Suppressor macrophage treated with lipopolysaccharide for 4 hours (primary cell): ENCODE data around the gene PLA2G4A.

Source experiments
- DNase-seq: peaks from one replicate; pipeline ENCODE4 v3.0.0-alpha.2; 2020

The PLA2G4A gene

DNA sequence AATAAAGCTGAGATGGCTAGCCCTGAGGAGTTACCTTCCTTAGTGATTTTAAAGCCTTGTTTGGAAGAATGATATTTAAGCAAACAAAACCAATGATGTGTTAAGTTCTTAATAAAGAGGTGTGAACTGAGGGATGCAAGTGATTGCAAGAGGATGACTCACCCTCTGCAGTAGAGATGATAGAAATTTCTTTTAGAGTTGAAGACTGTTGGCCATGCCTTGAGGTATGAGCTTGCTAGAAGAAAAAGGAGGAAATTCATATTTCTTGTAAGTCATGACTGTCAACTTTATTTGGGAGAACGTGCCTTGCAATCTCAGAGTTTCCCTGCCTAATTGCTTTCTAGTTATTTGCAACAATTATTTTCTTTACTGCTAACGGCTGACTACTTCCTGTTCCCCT, 94.7 kb downstream of the PLA2G4A start:
- DNase-seq: peak; percentile 24

DNA sequence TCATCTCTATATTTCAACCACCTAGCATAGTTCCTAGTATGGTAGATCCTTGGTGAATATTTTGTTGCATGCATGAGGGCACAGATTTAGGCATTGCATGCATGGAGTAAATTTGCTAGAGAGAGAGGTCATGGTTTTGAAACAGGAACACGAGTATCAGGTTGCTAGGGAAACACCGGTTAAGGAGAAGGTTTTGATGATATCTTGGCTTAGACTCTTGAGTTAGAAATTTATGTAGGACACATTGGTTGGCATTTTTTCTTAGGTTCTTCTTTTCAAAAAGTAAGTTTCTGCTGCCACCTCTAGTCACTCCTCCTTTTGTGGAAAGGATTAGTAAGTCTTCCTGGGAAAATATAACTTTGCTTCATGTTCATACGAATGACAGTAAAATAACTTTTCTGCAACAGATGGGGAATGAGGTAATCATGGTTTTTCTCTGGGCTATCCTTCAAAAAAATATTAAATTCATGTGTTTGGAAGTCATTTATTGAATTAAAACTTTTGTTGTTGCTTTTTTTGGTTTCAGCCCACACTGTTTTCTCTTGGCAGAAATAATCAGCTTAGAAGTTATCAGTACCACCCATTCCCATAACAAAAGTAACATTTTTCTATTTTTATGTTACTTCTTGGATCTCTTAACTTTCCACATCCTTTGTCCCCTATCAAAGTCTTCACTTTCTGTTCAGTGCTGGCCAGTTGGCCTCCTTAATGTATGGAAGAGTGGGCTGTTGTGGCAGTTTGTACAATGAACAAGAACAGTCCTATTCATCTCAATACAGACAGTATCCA, 97.3 kb downstream of the PLA2G4A start:
- DNase-seq: peak; percentile 9

DNA sequence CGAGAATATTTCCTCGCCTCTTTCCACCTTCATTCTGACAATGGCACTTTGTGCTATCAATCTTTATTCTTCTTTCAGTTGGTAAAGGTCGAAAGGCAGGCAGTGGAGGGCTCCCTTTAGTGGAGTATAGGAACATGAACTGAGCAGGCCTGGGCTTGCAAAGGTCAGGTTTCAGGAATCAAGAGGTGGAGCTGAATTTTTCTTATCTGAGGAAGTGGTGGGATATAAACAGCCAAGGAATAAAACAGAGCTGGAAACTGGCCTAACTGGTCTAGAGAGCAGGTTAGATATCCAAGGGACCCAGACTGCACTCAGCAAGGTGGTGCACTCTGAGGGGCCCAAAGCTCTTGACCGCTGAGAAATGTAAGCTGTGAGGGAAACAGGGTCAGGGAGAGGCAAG, 99.1 kb downstream of the PLA2G4A start:
- DNase-seq: no peak

DNA sequence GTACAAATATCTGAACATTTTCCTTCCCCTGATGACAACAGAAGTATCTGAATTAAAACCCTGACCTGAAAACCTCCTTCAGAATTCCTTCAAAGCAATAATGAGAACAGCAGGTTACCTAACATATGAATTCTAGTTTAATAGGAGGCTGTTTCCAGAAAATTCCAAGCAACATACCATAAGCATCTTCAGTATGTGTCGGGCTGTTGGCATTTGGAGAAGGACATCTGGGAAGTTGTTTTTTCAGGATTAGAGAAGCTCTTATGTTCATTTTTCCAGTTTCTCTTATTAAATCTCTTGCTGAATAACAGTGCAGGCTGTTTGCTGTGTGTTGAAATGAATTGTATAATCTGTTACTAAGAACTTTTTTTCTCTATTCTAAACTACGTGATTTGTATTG, 101.5 kb downstream of the PLA2G4A start:
- no peak for DNase-seq

GRCh38 chr1:186937016-186937670, 108.4 kb downstream of the PLA2G4A start:
- DNase-seq: no peak

GRCh38 chr1:186943891-186944686, 115.3 kb downstream of the PLA2G4A start:
- DNase-seq: peak; percentile 10

DNA sequence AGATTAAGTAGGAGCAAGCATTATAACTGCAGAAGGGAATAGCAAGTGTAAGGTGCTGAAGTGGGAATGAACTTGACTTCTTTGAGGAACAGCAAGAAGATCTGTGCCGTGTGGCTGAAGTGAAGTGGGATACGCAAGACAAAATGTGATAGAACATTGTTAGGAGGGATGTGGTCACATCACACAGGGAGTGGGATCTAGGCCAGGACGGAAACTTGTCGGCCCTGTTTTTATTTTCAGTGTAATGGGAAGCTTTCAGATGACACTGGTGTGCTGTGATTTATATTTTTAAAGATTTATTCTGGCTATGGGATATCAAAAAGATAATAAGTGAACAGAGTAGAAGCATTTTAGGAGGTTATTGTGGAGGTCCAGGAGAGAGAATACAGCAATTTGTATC, 116.4 kb downstream of the PLA2G4A start:
- no peak for DNase-seq

DNA sequence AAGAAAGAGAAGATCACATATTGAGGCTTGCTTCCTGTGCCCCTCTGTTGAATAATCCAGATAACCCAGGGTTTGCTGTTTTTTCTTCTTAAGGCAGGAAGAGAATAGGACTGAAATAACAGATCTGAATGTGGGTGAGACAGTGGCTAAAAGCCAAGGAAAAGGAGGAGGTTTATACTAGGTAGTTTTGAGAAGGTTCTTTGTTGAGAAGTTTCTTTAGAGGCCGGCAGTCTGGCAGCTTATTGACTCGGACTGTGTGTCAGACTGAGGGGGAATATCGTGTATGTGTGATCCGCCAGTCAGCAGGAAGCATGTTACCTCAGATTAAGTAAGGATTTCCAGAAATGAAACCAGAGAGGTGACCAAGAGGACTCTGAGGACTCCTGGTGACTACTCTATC, 119.8 kb downstream of the PLA2G4A start:
- peak; percentile 17 for DNase-seq

DNA sequence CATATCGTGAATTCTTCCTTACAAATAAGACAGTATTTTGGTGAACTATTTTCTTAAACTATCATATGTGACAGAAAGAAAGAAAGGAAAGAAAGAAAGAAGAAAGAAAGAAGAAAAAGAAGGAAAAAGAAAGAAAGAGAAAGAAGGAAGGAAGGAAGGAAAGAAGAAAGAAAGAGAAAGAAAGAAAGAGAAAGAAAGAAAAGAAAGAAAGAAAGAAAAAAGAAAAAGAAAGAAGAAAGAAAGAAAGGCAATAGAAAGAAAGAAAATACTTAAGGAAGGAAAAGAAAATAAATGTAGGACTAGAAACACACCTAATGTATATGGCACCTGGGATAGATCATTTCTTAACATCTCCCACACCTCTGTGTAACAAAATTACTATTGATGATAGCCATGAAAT, 120.4 kb downstream of the PLA2G4A start:
- DNase-seq: no peak

GRCh38 chr1:186950547-186950946, 121.8 kb downstream of the PLA2G4A start:
- DNase-seq: no peak

DNA sequence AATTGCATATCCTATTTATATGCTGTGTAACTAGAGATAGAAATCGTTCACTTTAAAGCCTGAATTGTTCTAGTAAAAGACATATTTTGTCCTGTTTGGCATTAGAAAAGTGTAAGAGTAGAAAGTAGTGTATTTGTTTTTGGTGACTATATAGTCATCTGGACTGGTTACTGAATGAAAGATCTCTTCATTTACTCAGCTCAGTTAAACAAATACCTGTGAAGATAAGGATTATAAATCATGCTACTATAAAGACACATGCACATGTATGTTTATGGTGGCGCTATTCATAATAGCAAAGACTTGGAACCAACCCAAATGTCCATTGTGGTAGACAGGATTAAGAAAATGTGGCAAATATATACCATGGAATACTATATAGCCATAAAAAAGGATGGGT, 125.1 kb downstream of the PLA2G4A start:
- DNase-seq: no peak

DNA sequence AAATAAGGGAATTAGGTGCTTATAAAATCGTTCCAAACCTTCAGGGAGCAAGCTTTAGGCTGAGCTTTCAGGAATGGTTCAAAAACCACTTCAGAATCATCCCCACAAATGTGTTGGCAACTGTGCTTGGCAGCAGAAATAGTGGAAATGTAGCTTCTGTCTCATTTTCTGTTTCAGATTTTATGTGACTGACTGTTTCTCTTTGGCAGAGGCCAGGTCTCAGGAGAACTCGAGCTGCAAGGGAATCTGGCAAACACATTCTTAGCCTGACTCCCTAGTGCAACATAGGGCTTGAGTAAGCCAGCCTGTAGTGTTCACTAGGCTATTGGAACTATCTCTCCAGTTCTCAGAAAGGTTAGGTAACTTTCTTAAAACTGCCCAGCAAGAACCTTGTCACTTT, 128.6 kb downstream of the PLA2G4A start:
- DNase-seq: peak; percentile 8

DNA sequence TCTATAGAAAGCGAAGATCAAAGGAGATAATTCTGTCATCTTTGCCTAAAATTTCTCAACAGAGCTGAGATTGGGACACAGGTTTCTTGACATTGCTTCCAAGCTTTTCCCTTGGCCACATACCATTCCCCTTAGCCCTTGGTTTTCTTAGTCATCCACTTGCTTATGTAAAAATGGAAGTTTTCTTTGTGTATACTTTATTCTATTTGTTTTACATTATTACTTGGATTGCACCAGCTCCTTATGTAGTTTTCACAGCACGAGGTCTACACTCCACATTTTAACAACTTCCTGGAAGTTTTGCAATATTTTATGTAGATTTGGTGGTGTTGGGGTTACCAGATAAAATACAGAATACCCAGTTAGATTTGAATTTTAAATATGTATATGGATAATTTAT, 129.8 kb downstream of the PLA2G4A start:
- DNase-seq: peak; percentile 73

DNA sequence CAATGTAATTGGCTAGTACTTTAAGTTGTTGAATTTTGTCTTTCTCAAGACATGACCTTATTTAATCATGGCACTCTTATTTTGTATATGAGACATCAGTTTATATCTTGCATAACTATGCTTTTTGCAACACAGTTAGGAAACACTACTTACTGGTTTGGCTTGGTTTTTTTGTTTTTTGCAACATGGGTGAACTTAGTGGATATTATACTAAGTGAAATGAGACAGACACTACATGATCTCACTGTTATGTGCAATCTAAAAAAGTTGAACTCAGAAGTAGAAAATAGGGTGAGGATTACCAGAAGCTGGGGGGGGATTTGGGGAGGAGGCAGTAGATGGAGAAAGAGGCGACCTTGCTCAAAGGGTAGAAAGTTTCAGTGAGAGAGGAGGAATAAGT, 132.1 kb downstream of the PLA2G4A start:
- DNase-seq: peak; percentile 78

GRCh38 chr1:186965847-186966246, 137.1 kb downstream of the PLA2G4A start:
- no peak for DNase-seq

DNA sequence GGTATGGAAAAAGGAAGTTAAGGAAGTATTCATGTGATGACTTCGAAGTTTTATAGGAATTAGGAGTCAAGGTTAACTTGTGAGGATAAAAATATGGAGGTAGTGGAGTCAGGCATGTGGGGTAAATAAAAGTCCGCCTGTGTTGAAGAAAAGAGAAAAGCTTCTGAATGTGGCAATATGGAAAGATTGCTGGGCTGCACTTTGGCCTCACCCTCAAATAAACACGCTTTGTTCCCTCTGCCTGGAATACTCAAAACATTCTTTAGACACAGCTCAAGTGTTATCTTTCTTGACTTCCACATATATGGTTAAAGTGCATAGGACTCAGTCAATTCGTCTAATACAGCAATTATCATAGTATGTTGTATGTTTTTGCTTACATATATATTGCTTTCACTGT, 137.7 kb downstream of the PLA2G4A start:
- no peak for DNase-seq

DNA sequence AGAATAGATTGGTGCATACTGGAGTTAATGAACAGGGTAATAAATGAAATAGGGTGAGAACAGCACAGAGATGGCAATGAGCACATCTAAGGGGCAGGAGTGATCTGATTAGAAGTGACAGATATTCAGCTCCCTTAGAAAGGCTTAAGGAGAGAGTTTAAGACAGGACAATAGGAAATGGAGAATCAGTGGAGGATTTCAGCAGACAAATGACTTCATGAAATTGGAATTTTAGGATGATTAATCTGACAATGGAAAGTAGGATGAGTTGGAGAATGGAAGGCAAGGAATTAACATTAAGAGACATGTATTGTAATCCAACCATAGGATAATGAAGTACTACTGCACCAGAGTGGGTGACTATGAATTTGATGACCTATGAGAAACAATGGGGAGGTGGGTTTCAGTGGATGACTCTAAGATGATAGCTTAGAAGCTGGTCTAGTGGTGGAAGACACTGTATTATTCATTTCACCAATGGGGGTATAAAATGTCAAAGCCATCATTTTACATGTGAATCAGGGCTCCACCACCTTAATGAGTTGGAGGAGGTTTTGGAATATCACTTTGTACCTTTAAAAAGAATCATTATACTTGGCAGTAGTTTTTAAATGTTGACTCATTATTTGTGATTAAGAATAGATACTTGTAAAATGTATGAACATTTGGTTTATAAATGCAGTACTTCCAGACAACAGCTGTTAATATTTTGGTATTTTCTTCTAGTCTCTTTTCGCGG, 139.1 kb downstream of the PLA2G4A start:
- DNase-seq: no peak

DNA sequence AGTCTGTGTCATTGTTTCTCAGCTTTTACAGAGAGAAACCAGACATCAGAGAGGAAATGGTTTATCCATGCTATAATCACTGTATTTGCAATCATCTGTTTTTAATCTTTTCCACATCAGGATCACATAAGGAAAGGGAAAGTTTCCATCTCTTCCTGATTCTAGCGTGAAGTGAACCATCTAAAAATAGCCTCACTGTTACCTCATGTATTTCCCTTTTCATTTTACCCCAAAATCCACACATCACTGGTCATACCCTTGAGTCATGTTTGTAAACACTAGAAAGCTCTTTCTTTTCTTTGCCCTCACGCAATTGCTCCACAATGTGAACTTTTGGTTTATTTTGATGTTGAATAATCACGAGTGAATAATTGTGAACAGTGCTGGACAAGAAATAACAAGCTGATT, 146.0 kb downstream of the PLA2G4A start:
- peak; percentile 86 for DNase-seq

DNA sequence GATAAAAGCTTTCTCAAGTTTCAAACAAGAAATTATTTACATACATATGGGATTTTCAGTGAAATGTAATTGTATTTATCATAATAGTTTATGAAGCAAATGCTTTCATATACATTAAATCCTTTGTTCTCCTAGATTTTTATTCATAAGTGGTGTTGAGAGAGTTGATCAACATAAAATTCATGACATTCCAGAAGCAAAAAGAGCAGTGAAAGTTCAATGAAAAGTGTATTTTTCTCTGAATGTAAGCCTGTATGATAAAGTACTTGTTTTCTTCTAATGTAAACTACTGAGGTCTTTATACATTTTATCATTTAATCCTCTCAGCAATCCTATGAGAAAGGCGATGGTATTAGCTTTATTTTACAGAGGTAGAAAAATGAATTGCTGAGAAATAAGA, 146.5 kb downstream of the PLA2G4A start:
- no peak for DNase-seq

GRCh38 chr1:186976700-186977099, 148.0 kb downstream of the PLA2G4A start:
- no peak for DNase-seq

DNA sequence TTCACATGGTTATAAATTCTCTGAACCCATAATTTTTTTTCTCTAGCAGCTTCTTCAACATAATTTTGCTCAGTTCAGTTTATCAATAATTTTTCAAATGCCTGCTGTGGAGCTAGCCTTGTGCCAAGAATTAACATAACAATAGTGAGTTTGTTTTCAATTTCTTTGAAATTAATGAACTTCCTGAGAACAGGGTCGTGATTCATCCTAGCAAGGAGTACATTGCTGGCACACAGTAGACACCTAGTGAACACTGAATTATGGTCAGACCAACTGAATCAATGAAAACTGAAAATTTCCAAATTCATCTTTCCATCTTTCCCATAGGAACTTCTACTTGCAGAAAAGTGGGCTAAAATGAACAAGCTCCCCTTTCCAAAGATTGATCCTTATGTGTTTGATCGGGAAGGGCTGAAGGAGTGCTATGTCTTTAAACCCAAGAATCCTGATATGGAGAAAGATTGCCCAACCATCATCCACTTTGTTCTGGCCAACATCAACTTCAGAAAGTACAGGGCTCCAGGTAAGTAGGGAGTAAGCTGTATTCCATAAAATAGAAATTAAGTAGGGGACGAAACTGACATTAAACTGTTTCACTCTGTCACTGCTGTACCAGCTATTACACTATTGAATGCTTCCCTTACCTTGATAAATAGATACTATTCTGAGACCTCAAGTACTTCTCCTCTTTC, 148.7 kb downstream of the PLA2G4A start:
- no peak for DNase-seq
